Measurements from ENCODE around the gene GTSE1.

GTSE1 gene

DNA sequence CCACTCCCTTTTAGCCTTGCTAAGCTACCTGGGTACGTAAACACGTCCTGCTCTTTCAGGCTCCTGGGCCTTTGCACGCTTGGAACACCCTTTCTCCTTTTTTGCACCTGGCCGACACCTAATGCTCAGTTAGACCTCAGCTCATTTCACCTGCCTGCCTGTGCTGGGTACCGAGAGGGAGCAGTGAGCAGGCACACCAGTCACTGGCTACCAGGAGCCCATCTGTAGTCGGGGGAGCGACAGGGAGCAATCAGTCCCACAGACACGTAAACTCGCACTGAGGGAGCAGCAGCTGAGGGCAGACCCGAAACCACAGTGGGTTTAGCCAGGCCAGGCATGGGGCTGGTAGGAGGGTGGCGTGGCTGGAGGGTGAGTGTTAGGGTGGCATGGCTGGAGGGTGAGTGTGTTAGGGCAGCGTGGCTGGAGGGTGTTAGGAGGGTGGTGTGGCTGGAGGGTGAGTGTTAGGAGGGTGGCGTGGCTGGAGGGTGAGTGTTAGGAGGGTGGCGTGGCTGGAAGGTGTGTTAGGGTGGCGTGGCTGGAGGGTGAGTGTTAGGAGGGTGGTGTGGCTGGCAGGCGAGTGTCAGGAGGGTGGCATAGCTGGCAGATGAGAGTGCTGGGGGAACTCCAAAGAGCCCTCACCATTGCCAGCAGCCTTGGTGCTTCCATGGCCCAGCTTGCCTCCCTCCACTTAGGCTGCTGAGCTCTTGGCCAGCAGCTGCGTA lies 6.4 kb upstream of the GTSE1 start:
- FAIRE-seq (no peak), DNase-seq (ENCODE audit: insufficient read length) (no peak)
- TF ChIP-seq POLR2AphosphoS5 (IDR thresholded peaks at IDR 0.05; ENCODE audit: low read depth, low read length), result no peak
- TF ChIP-seq POLR2A (IDR thresholded peaks at IDR 0.05; ENCODE audit: low read depth, low read length), result no peak
- TF ChIP-seq TAF1 (IDR thresholded peaks at IDR 0.05; ENCODE audit: borderline replicate concordance, low read depth, low read length), result no peak

DNA sequence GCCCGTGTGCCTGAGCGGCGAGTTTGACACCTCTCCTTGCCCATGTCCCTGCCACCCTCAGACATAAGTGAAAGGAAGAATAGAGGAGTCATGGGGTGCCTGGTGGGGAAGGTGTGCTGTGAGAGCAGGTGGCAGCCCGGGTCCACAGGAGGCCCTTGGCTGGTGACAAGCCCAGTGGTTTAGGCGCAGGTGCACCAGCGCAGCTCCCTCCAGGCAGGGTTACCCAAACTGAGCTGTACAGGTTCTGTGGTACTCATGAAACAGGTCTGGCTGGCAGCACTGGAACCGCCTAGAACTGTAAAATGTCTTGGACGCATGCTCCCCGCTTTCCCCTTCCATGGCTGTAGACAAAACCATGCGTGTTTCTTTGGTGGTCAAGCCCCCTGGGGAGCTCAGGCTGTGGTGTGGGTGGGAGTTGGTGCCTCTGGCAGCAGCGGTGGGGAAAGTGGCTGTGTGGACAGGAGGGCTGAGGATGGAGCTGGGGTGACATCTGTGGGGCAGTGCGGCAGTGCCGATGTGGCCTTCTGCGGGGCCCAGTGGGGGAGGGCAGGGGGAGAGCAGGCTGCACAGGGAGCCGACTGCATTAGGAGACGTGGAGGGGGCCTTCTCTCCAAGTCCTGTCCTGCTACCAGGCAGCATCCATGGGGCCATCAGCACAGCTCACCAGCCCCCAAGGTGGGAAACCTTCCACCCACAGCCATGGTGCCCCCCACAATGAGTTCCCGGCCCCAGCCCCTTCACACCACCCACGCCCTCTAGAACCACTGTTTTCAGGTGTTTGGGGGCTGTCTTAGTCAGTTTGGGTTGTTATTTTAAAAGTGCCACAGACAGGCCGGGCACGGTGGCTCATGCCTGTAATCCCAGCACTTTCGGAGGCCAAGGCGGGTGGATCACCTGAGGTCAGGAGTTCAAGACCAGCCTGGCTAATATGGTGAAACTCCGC lies 5.6 kb upstream of the GTSE1 start:
- no peak for FAIRE-seq
- TF ChIP-seq TAF1 (IDR thresholded peaks at IDR 0.05; ENCODE audit: borderline replicate concordance, low read depth, low read length), result no peak
- TF ChIP-seq POLR2AphosphoS5 (IDR thresholded peaks at IDR 0.05; ENCODE audit: low read depth, low read length), result no peak
- no peak for TF ChIP-seq POLR2A (IDR thresholded peaks at IDR 0.05; ENCODE audit: low read depth, low read length)
- DNase-seq (ENCODE audit: insufficient read length), result no peak

DNA sequence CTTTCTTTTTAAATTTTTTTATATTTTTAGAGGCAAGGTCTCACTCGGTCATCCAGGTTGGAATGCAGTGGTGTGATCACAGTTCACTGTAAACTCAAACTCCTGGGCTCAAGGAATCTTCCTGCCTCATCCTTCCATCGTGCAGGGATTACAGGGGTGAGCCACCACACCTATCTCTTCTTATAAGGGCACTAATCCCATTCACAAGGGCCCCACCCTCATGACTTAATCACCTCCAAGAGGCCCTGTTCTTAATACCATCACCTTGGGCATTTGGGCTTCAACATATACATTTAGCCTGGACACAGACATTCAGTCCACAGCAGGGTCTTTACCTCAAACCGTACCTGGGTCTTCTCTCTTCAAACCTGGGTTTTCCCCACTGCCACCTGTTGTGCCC lies 4.5 kb upstream of the GTSE1 start:
- FAIRE-seq (no peak), DNase-seq (ENCODE audit: insufficient read length) (no peak)
- TF ChIP-seq TAF1 (IDR thresholded peaks at IDR 0.05; ENCODE audit: borderline replicate concordance, low read depth, low read length), result no peak
- no peak for TF ChIP-seq POLR2A (IDR thresholded peaks at IDR 0.05; ENCODE audit: low read depth, low read length)
- no peak for TF ChIP-seq POLR2AphosphoS5 (IDR thresholded peaks at IDR 0.05; ENCODE audit: low read depth, low read length)

DNA sequence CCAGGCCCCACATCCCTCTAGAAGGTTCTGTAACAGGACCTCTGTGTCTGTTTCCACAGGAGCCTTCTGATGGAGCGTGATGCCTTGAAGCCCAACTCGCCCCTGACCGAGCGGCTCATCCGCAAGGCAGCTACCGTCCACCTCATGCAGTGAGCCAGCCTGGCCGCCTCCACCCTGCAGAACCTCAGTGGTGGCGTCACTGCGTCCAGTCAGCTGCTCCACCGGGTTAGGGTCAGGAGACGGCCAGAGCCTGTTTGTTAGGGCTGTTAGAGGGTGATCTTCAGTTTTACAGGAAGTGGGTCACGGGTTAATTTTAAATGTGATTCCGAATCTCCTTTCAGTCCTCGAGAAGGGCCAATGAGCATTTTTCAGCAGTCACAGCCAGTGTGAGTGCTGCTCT lies 3.9 kb upstream of the GTSE1 start:
- TF ChIP-seq POLR2A (IDR thresholded peaks at IDR 0.05; ENCODE audit: low read depth, low read length) (no peak), TAF1 (IDR thresholded peaks at IDR 0.05; ENCODE audit: borderline replicate concordance, low read depth, low read length) (no peak), POLR2AphosphoS5 (IDR thresholded peaks at IDR 0.05; ENCODE audit: low read depth, low read length) (no peak)
- DNase-seq (ENCODE audit: insufficient read length) (no peak), FAIRE-seq (no peak)

DNA sequence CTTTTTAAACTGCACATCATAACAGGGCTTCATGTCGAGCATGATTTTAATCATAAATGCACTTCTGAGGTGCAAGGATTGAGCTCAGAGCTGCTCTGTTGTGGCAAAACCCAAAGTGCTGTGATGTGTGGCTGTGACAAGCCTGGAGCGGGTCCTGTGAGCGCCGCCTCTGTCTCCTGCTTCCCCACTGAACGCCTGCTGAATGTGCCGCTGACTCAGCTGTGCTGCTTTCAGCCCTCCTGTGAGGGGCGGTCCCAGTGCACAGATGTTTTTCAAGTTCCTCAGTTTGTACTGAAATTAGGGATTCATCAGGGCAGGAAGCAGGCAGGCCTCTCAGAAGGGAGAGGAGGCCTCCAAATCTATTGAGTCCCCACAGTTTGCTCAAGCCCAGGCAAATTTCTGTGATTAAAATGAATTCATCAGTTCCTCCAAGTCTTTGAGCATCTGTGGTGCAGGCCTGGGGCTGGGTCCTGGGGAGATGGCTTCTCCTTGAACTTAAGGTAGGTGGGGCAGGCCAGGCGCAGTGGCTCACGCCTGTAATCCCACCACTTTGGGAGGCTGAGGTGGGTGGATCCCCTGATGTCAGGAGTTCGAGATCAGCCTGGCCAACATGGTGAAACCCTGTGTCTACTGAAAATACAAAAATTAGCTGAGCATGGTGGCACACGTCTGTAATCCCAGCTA lies 3.0 kb upstream of the GTSE1 start:
- FAIRE-seq (no peak), DNase-seq (ENCODE audit: insufficient read length) (no peak)
- TF ChIP-seq POLR2A (IDR thresholded peaks at IDR 0.05; ENCODE audit: low read depth, low read length) (no peak), TAF1 (IDR thresholded peaks at IDR 0.05; ENCODE audit: borderline replicate concordance, low read depth, low read length) (no peak), POLR2AphosphoS5 (IDR thresholded peaks at IDR 0.05; ENCODE audit: low read depth, low read length) (no peak)

DNA sequence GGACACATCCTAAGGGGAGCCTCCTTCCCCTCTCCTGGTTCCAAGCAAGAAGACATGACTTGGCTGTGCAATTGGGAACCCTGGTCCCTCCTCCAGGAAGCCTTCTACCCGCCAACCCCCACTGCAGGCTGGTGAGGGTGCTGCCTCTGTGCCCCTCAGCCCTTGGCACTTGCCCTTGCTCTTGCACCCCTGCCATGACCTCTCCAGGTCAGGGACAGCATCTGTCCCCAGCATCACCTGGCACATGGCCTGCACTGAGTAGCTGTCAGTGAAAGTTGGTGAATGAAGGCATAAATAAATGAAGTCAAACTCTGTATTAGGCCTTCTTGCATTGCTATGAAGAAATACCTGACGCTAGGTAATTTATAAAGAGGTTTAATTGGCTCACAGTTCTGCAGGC lies 1.9 kb upstream of the GTSE1 start:
- TF ChIP-seq TAF1 (IDR thresholded peaks at IDR 0.05; ENCODE audit: borderline replicate concordance, low read depth, low read length) (no peak), POLR2AphosphoS5 (IDR thresholded peaks at IDR 0.05; ENCODE audit: low read depth, low read length) (no peak), POLR2A (IDR thresholded peaks at IDR 0.05; ENCODE audit: low read depth, low read length) (no peak)
- FAIRE-seq, result no peak
- DNase-seq (ENCODE audit: insufficient read length), result no peak

DNA sequence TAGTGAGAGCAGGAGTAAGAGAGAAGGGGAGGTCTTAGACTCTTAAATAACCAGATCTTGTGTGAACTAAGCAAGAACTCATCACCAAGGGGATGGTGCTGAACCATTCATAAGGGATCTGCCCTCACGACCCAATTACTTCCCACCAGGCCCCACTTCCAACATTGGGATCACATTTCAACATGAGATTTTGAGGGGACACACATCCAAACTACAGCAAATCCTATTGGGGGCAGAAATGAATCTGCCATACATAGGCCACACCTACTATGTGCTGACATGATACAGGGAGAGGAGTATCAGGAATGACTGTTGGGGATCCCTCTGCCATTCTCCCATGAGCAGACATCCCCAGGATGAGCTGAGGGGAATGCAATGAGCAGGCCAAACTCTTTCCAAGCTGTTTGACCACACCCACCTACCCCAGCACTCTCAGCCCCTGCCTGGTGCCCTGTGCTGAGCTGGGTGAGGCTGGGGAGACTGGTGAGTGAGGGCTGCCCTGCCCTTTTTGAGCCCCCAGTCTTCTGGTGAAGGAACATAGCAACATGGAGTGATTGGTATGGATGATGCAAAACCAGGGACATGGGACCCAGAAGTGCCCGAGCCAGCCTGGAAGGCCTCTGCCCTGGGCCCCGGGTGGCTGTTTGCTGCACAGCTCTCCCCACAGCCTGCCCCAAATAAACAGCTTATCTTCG lies 1.2 kb upstream of the GTSE1 start:
- DNase-seq (ENCODE audit: insufficient read length) (no peak), FAIRE-seq (no peak)
- TF ChIP-seq POLR2A (IDR thresholded peaks at IDR 0.05; ENCODE audit: low read depth, low read length), result no peak
- 0 out of 2 replicates have a peak, but pooled peaks have one; percentile 21 for TF ChIP-seq POLR2AphosphoS5 (IDR thresholded peaks at IDR 0.05; ENCODE audit: low read depth, low read length)
- no peak for TF ChIP-seq TAF1 (IDR thresholded peaks at IDR 0.05; ENCODE audit: borderline replicate concordance, low read depth, low read length)

DNA sequence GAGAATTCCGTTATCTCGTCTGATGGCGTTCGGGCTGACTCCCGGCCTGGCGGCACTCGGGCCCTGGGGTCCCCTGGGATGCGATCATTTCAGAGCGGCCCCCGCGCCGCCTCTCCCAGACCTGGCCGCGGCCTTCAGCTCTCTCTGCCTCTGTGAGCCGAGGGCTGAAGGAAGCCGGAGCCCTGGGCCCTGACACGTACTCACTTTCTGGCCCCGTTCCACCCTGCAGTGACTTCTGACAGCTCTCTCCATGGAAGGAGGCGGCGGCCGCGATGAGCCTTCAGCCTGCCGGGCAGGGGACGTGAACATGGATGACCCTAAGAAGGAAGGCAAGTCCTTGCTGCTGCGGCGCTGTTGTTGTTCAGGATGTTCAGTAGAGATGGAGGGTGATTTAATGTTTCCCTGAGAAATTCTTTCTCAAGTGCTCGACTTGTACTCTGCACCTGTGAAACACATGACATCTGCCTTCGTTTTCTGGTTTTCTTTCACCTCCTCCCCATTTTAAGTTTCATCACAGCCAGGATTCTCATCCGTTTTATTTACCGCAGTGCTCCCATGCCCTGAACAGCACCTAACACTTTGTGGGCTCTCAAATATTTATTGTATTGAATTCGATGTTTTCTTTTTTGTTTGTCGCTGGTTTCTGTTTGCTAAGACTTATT lies 612 bp downstream of the GTSE1 start:
- FAIRE-seq, result no peak
- TF ChIP-seq TAF1 (IDR thresholded peaks at IDR 0.05; ENCODE audit: borderline replicate concordance, low read depth, low read length) (no peak), POLR2AphosphoS5 (IDR thresholded peaks at IDR 0.05; ENCODE audit: low read depth, low read length) (no peak), POLR2A (IDR thresholded peaks at IDR 0.05; ENCODE audit: low read depth, low read length) (no peak)
- no peak for DNase-seq (ENCODE audit: insufficient read length)

DNA sequence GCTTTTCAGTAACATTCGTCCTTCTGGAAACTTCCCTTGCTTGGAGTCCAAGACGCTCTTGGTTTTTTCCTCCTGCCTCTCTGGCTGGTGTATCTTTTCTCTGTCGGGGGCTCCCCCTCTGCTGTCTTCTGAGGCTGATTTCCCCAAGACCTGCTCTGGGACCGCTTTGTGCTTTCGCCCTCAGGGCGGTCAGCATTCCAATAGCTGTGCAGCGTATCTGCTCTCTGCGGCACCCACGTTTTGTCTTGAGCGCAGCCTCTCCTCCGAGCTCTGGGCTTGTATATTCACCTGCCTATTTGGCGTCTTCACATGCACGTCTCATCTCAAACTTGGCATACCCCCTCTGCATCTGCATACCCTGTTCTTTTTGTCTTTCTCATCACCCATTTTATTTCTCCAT lies 2.4 kb downstream of the GTSE1 start:
- TF ChIP-seq POLR2AphosphoS5 (IDR thresholded peaks at IDR 0.05; ENCODE audit: low read depth, low read length), result no peak
- TF ChIP-seq POLR2A (IDR thresholded peaks at IDR 0.05; ENCODE audit: low read depth, low read length), result no peak
- no peak for TF ChIP-seq TAF1 (IDR thresholded peaks at IDR 0.05; ENCODE audit: borderline replicate concordance, low read depth, low read length)
- no peak for DNase-seq (ENCODE audit: insufficient read length)
- no peak for FAIRE-seq

DNA sequence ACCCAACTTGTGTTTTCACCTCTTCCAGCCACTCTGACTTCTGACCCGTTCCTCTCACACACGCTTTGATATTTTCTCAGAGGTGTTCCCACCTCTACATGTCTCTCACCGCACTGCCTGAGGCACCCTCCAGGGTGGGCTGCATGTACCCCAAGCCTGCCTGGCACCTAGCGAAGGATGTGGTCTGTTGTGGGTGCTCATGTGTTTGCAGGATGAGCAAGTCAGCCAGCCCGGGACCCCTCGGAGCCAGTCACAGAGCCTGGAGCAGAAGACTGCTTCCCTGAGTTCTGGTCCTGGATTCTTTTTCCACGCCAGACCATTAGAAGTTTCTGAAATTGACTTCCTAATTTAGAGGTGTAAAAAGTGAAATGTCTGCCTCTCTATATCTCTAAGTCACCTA lies 3.8 kb downstream of the GTSE1 start:
- TF ChIP-seq TAF1 (IDR thresholded peaks at IDR 0.05; ENCODE audit: borderline replicate concordance, low read depth, low read length), result no peak
- no peak for TF ChIP-seq POLR2A (IDR thresholded peaks at IDR 0.05; ENCODE audit: low read depth, low read length)
- no peak for TF ChIP-seq POLR2AphosphoS5 (IDR thresholded peaks at IDR 0.05; ENCODE audit: low read depth, low read length)
- no peak for FAIRE-seq
- no peak for DNase-seq (ENCODE audit: insufficient read length)
